GM13976 (cell line): ENCODE measurements around the gene JCHAIN.
"Not testable (repeated sequence)": the region's sequence is repeated elsewhere in the genome, so short reads cannot be mapped to it uniquely, and the experiment has no call there.

ENCODE experiments used
- DNase-seq: peaks from one replicate; pipeline ENCODE4 v3.0.0; 2012; ENCODE audit warnings: low spot score
- in situ Hi-C: fragments of 300-500 bp; cut with MboI; formaldehyde crosslinking; loops from one replicate; pipeline ENCODE4 v1.12.0; 2022; ENCODE audit warnings: low sequenced_read_pairs, mixed read lengths, inconsistent platforms; ENCODE audit not compliant: unreplicated experiment
- TF ChIP-seq, protein P1 (sequence below): IDR thresholded peaks from 2 replicates; pipeline ENCODE4 v1.5.1; 2012; ENCODE audit warnings: borderline replicate concordance, mild to moderate bottlenecking; ENCODE audit not compliant: insufficient read depth; ENCODE audit errors: extremely low read depth, missing control alignments, control extremely low read depth

The JCHAIN gene

GRCh38 chr4:70660106-70660505, 6.2 kb downstream of the JCHAIN start:
- DNase-seq = no peak
- in situ Hi-C loops = loop anchor here (25.0 kb wide), 1 partner anchor 352 kb away; no protein-coding TSS in a partner anchor

DNA sequence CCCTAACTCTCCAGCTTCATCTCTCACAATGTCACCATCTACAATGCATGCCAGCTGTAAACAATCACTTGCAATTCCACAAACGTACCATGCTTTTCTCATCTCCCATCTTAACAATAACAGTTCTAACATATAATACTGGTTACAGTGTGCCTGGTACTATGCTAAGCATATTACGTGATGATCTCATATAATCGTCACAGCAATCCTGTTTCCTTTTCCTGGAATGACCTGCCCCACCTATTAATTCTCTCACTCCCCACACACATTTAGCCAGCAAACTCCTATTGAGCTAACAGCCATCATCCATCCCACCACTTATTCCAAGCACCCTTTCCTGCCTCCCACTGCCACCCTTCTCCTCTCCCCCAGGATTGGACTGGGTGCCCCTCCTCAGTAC, 7.9 kb downstream of the JCHAIN start:
- DNase-seq = no peak
- in situ Hi-C loops = loop anchor here (25.0 kb wide), 1 partner anchor 354 kb away; no protein-coding TSS in a partner anchor
- TF ChIP-seq, protein P1, sequence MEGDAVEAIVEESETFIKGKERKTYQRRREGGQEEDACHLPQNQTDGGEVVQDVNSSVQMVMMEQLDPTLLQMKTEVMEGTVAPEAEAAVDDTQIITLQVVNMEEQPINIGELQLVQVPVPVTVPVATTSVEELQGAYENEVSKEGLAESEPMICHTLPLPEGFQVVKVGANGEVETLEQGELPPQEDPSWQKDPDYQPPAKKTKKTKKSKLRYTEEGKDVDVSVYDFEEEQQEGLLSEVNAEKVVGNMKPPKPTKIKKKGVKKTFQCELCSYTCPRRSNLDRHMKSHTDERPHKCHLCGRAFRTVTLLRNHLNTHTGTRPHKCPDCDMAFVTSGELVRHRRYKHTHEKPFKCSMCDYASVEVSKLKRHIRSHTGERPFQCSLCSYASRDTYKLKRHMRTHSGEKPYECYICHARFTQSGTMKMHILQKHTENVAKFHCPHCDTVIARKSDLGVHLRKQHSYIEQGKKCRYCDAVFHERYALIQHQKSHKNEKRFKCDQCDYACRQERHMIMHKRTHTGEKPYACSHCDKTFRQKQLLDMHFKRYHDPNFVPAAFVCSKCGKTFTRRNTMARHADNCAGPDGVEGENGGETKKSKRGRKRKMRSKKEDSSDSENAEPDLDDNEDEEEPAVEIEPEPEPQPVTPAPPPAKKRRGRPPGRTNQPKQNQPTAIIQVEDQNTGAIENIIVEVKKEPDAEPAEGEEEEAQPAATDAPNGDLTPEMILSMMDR = no peak

More at GRCh38 chr4:70660106-70660505, 6.2 kb downstream of the JCHAIN start:
- TF ChIP-seq, protein P1 = no peak

- in situ Hi-C loops = loop anchor here (25.0 kb wide), 1 partner anchor 355 kb away; no protein-coding TSS in a partner anchor
- no peak for DNase-seq
- TF ChIP-seq, protein P1 = no peak
Observed at GRCh38 chr4:70657326-70657725, 9.0 kb downstream of the JCHAIN start.

GRCh38 chr4:70654605-70655011, 11.7 kb downstream of the JCHAIN start:
- TF ChIP-seq, protein P1 = no peak
- in situ Hi-C loops = loop anchor here (25.0 kb wide), 1 partner anchor 358 kb away; no protein-coding TSS in a partner anchor
- DNase-seq = no peak

DNA sequence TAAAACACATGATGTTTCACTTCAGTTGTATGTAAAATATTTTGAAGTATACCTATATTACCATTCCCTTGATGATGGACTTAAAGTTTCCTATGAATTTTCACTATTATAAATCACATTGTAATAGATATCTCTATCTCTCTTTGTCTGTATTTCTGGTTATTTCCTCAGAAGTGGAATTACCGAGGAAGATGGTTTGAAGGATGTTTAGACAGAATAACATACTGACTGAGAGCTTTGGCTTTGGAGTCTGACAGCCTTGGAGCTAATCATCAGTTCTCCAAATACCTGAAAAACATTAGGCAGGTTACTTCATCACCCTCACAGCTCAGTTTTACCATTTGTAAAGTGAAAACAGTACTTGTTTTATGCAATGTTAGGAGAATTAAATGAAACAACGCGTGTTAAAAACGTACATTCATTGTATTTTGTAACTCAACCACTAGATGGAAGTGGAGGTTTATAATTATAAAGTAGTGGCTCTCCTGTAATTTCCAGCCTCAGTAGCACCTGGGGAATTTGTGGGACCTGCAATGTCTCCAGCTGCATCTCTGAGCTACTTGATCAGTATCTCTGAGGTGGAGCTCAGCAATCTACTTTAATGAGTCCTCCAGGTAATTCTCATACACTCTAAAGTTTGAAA, 14.3 kb downstream of the JCHAIN start:
- peak; percentile 50 for DNase-seq
- in situ Hi-C loops = loop anchor here (25.0 kb wide), 1 partner anchor 360 kb away; no protein-coding TSS in a partner anchor
- TF ChIP-seq, protein P1 = peak; percentile 34

DNA sequence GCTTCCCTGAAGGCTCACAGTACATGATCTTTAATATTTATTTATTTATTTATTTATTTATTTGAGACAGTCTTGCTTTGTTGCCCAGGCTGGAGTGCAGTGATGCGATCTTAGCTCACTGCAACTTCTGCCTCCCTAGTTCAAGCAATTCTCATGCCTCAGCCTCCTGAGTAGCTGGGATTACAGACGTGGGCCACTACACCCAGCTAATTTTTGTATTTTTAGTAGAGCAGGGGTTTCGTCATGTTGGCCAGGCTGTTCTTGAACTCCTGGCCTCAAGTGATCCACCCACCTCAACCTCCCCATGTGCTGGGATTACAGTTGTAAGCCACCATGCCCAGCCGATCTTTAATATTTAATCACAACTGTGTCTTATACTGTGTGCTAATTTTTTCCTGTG, 15.6 kb downstream of the JCHAIN start:
- DNase-seq = not testable (repeated sequence)
- in situ Hi-C loops = loop anchor here (25.0 kb wide), 1 partner anchor 362 kb away; no protein-coding TSS in a partner anchor

GRCh38 chr4:70640192-70640591, 26.1 kb downstream of the JCHAIN start:
- TF ChIP-seq, protein P1 = no peak
- no peak for DNase-seq
- in situ Hi-C loops = no loop called here
